SU-DHL-6 (cell line): ENCODE measurements around the gene ACADS.

Experiments used
- H2AFZ ChIP-seq: fragments of 200-600 bp; sonication (generic); 2 replicates; pipeline ENCODE4 v1.6.1; 2014; ENCODE audit warnings: low read depth, mild to moderate bottlenecking, moderate library complexity, mixed read lengths, antibody characterized with exemption, low read length; ENCODE audit not compliant: severe bottlenecking
- H3F3A ChIP-seq: fragments of 200-600 bp; shearing (Covaris generic); 2 replicates; pipeline ENCODE4 v1.6.0; 2016; ENCODE audit warnings: antibody characterized with exemption, mild to moderate bottlenecking; ENCODE audit not compliant: insufficient read depth
- H3K27ac ChIP-seq: fragments of 200-600 bp; sonication (generic); 2 replicates; pipeline ENCODE4 v1.5.1; 2016; ENCODE audit warnings: low read depth, mild to moderate bottlenecking, low read length, moderate library complexity, mixed read lengths
- H3K27me3 ChIP-seq: fragments of 200-600 bp; sonication (generic), shearing (Covaris generic); 2 replicates; pipeline ENCODE4 v1.6.0; 2014; ENCODE audit warnings: mild to moderate bottlenecking, low read length
- H3K36me3 ChIP-seq: fragments of 200-600 bp; sonication (generic); 2 replicates; pipeline ENCODE4 v1.6.1; 2014; ENCODE audit warnings: mild to moderate bottlenecking, low read length, mixed read lengths
- H3K4me2 ChIP-seq: fragments of 300-600, 200-600 bp; shearing (Covaris generic), sonication (generic); 2 replicates; pipeline ENCODE4 v1.6.0; 2014; ENCODE audit warnings: low read length, low read depth, mild to moderate bottlenecking; ENCODE audit not compliant: poor library complexity, severe bottlenecking
- H3K4me3 ChIP-seq: fragments of 200-600 bp; sonication (generic); 2 replicates; pipeline ENCODE4 v1.5.1; 2014; ENCODE audit warnings: antibody characterized with exemption, low read length, mild to moderate bottlenecking, mixed read lengths; ENCODE audit not compliant: insufficient read depth, poor library complexity, severe bottlenecking
- H3K79me2 ChIP-seq: fragments of 200-600 bp; sonication (generic); 2 replicates; pipeline ENCODE4 v1.6.1; 2014; ENCODE audit warnings: mild to moderate bottlenecking, low read length, moderate library complexity; ENCODE audit not compliant: insufficient read depth
- H3K9ac ChIP-seq: fragments of 200-600 bp; sonication (generic); 2 replicates; pipeline ENCODE4 v1.7.0; 2014; ENCODE audit warnings: mild to moderate bottlenecking, low read length
- H3K9me2 ChIP-seq: fragments of 200-600 bp; sonication (generic); replicated peaks from 2 replicates; pipeline ENCODE4 v1.6.1; 2014; ENCODE audit warnings: low read length; ENCODE audit not compliant: insufficient read depth
- H3K9me3 ChIP-seq: fragments of 200-600 bp; sonication (generic); 2 replicates; pipeline ENCODE4 v1.6.1; 2014; ENCODE audit warnings: low read length, mixed read lengths; ENCODE audit not compliant: insufficient read depth
- H4K20me1 ChIP-seq: fragments of 200-600 bp; sonication (generic); 2 replicates; pipeline ENCODE4 v1.6.1; 2014; ENCODE audit warnings: low read depth, mild to moderate bottlenecking, antibody characterized with exemption, low read length, moderate library complexity, mixed read lengths
- CTCF ChIP-seq: fragments of 200-600 bp; sonication (generic); IDR thresholded peaks from one replicate; pipeline ENCODE4 v1.5.1; 2017; ENCODE audit warnings: antibody characterized with exemption, mild to moderate bottlenecking, low read length, moderate library complexity; ENCODE audit not compliant: insufficient read depth, poor library complexity, severe bottlenecking
- EZH2phosphoT487 ChIP-seq: fragments of 200-600 bp; sonication (generic), shearing (Covaris generic); conservative IDR thresholded peaks from 2 replicates; pipeline ENCODE4 v1.6.1; 2018; ENCODE audit warnings: mild to moderate bottlenecking, antibody characterized with exemption, low read length, moderate library complexity, mixed read lengths

ACADS gene

GRCh38 chr12:120697344-120697743 is 28.3 kb upstream of the ACADS start:
- H3K27me3 ChIP-seq: no peaks in the 10 kb centered on the region
- H3K79me2 ChIP-seq: peaks cover 10% of the 10 kb centered on the region
- H3F3A ChIP-seq: no peaks in the 10 kb centered on the region
- H3K9ac ChIP-seq: no peak overlapping the region
- peaks cover 25% of the 10 kb centered on the region; the same call in 1 of the 2 replicates for H3K36me3 ChIP-seq
- no peaks in the 10 kb centered on the region for H4K20me1 ChIP-seq
- no peaks in the 10 kb centered on the region for H3K9me3 ChIP-seq
- H2AFZ ChIP-seq: no peak overlapping the region
- TF ChIP-seq CTCF: no peak
- TF ChIP-seq EZH2phosphoT487: no peak
- no peak overlapping the region for H3K27ac ChIP-seq
- H3K4me3 ChIP-seq: no peak overlapping the region
- no peak overlapping the region for H3K4me2 ChIP-seq
- no peaks in the 10 kb centered on the region for H3K9me2 ChIP-seq

- no peak overlapping the region for H3K4me2 ChIP-seq
- peaks cover 25% of the 10 kb centered on the region; the same call in 1 of the 2 replicates for H3K36me3 ChIP-seq
- no peaks in the 10 kb centered on the region for H3F3A ChIP-seq
- H2AFZ ChIP-seq: no peak overlapping the region
- TF ChIP-seq CTCF (no peak), EZH2phosphoT487 (no peak)
- H3K79me2 ChIP-seq: no peaks in the 10 kb centered on the region
- no peak overlapping the region for H3K27ac ChIP-seq
- H4K20me1 ChIP-seq: no peaks in the 10 kb centered on the region
- H3K9me2 ChIP-seq: no peaks in the 10 kb centered on the region
- no peak overlapping the region for H3K9ac ChIP-seq
- no peak overlapping the region for H3K4me3 ChIP-seq
- H3K9me3 ChIP-seq: no peaks in the 10 kb centered on the region
- H3K27me3 ChIP-seq: no peaks in the 10 kb centered on the region
Measured at GRCh38 chr12:120698665-120699064, 27.0 kb upstream of the ACADS start.

- H3K36me3 ChIP-seq: peaks cover 22% of the 10 kb centered on the region; the same call in 1 of the 2 replicates
- no peak overlapping the region for H3K27ac ChIP-seq
Measured at GRCh38 chr12:120699553-120699952, 26.1 kb upstream of the ACADS start.

More at GRCh38 chr12:120699553-120699952, 26.1 kb upstream of the ACADS start:
- Histone ChIP-seq H3F3A (no peaks in the 10 kb centered on the region), H3K79me2 (no peaks in the 10 kb centered on the region), H3K4me3 (no peak overlapping the region), H3K27me3 (no peaks in the 10 kb centered on the region), H2AFZ (no peak overlapping the region), H4K20me1 (no peaks in the 10 kb centered on the region), H3K4me2 (no peak overlapping the region), H3K9me2 (no peaks in the 10 kb centered on the region), H3K9me3 (no peaks in the 10 kb centered on the region), H3K9ac (no peak overlapping the region)
- TF ChIP-seq CTCF (no peak), EZH2phosphoT487 (no peak)
